WTC11 (cell line): Measurements from ENCODE around the gene FST. TPM values are rescaled to one million over a fixed set of nuclear protein-coding genes. Genes with fewer than 3 reads are reported as not detected.

Experiments
- ATAC-seq: fragments of 200-7000 bp; cut with Tn5 transposase; 2 replicates; pipeline ENCODE4 v1.10.0; 2021; ENCODE audit warnings: mild to moderate bottlenecking, moderate library complexity
- CTCF ChIA-PET: fragments of 300-600 bp; sonication (Branson Sonifier 250); formaldehyde crosslinking; loops from one replicate; lab custom pipeline; 2021; ENCODE audit warnings: antibody characterized with exemption; lab: Charles Lee
- POLR2A ChIA-PET: fragments of 350-600 bp; sonication (Branson Sonifier 250); formaldehyde crosslinking; loops from one replicate; lab custom pipeline; 2021; ENCODE audit warnings: antibody characterized with exemption; lab: Charles Lee
- DNase-seq: peaks from one replicate; pipeline ENCODE4 v3.0.0; 2021; ENCODE audit warnings: low spot score
- H3K27ac Mint-ChIP-seq: 2 replicates; pipeline ENCODE4 v1.8.0; 2021; ENCODE audit warnings: mixed read lengths
- H3K27me3 Mint-ChIP-seq: 2 replicates; pipeline ENCODE4 v1.8.0; 2021; ENCODE audit warnings: low read depth, mild to moderate bottlenecking, moderate library complexity, mixed read lengths
- H3K36me3 Mint-ChIP-seq: 2 replicates; pipeline ENCODE4 v1.8.0; 2021; ENCODE audit warnings: mixed read lengths
- H3K4me1 Mint-ChIP-seq: 2 replicates; pipeline ENCODE4 v1.8.0; 2022; ENCODE audit warnings: mixed read lengths
- H3K4me3 Mint-ChIP-seq: 2 replicates; pipeline ENCODE4 v1.8.0; 2021; ENCODE audit warnings: mild to moderate bottlenecking, moderate library complexity, mixed read lengths
- H3K9me3 Mint-ChIP-seq: 2 replicates; pipeline ENCODE4 v1.8.0; 2021; ENCODE audit warnings: mixed read lengths
- ARID4B ChIP-seq: sonication (generic); formaldehyde crosslinking; IDR thresholded peaks from 2 replicates; pipeline ENCODE4 v1.8.0; 2023; ENCODE audit warnings: missing genetic modification reagents, mild to moderate bottlenecking, borderline replicate concordance
- CREB1 ChIP-seq: sonication (generic); formaldehyde crosslinking; IDR thresholded peaks from 2 replicates; pipeline ENCODE4 v1.8.0; 2023; ENCODE audit warnings: mild to moderate bottlenecking, missing genetic modification reagents
- CTCF ChIP-seq: fragments of 200-600 bp; IDR thresholded peaks from 2 replicates; pipeline ENCODE4 v1.8.0; 2022; ENCODE audit warnings: antibody characterized with exemption
- EMX1 ChIP-seq: fragments of 250-450 bp; sonication (Bioruptor Pico); IDR thresholded peaks from 2 replicates; pipeline ENCODE4 v1.8.0; 2021; ENCODE audit warnings: mild to moderate bottlenecking
- GTF2I ChIP-seq: fragments of 250-450 bp; sonication (Bioruptor Pico); conservative IDR thresholded peaks from 2 replicates; pipeline ENCODE4 v1.4.0; 2021; ENCODE audit warnings: mild to moderate bottlenecking
- NFYB ChIP-seq: sonication (generic); formaldehyde crosslinking; conservative IDR thresholded peaks from 2 replicates; pipeline ENCODE4 v1.8.0; 2022; ENCODE audit warnings: low read depth, missing genetic modification reagents
- NR3C1 ChIP-seq: sonication (generic); formaldehyde crosslinking; conservative IDR thresholded peaks from 2 replicates; pipeline ENCODE4 v1.8.1; 2023; ENCODE audit warnings: low read depth, mild to moderate bottlenecking, missing genetic modification reagents
- OVOL2 ChIP-seq: fragments of 250-450 bp; sonication (Bioruptor Pico); IDR thresholded peaks from 2 replicates; pipeline ENCODE4 v1.9.0; 2021; ENCODE audit warnings: mild to moderate bottlenecking, borderline replicate concordance
- PREB ChIP-seq: sonication (generic); formaldehyde crosslinking; IDR thresholded peaks from 2 replicates; pipeline ENCODE4 v1.8.1; 2022; ENCODE audit warnings: mild to moderate bottlenecking, missing genetic modification reagents, moderate library complexity, borderline replicate concordance
- SP1 ChIP-seq: sonication (generic); formaldehyde crosslinking; conservative IDR thresholded peaks from 2 replicates; pipeline ENCODE4 v1.8.1; 2022; ENCODE audit warnings: missing genetic modification reagents
- ZBTB43 ChIP-seq: sonication (generic); formaldehyde crosslinking; IDR thresholded peaks from 2 replicates; pipeline ENCODE4 v1.8.1; 2023; ENCODE audit warnings: mild to moderate bottlenecking, missing genetic modification reagents
- ZMAT4 ChIP-seq: fragments of 250-450 bp; sonication (Bioruptor Pico); IDR thresholded peaks from 2 replicates; pipeline ENCODE4 v1.9.0; 2021; ENCODE audit warnings: mild to moderate bottlenecking
- ZNF281 ChIP-seq: sonication (generic); formaldehyde crosslinking; IDR thresholded peaks from 2 replicates; pipeline ENCODE4 v1.8.0; 2023; ENCODE audit warnings: mild to moderate bottlenecking, missing genetic modification reagents
- ZNF396 ChIP-seq: fragments of 250-450 bp; sonication (Bioruptor Pico); IDR thresholded peaks from 2 replicates; pipeline ENCODE4 v1.8.0; 2021; ENCODE audit warnings: mild to moderate bottlenecking, moderate library complexity, borderline replicate concordance
- ZNF416 ChIP-seq: fragments of 250-450 bp; sonication (Bioruptor Pico); IDR thresholded peaks from 2 replicates; pipeline ENCODE4 v1.9.0; 2021; ENCODE audit warnings: mild to moderate bottlenecking, inconsistent platforms
- ZNF423 ChIP-seq: fragments of 250-450 bp; sonication (Bioruptor Pico); IDR thresholded peaks from 2 replicates; pipeline ENCODE4 v2.1.2; 2022; ENCODE audit warnings: mild to moderate bottlenecking, moderate library complexity
- ZNF425 ChIP-seq: fragments of 250-450 bp; sonication (Bioruptor Pico); conservative IDR thresholded peaks from 2 replicates; pipeline ENCODE4 v1.9.0; 2021; ENCODE audit warnings: mild to moderate bottlenecking
- ZNF671 ChIP-seq: fragments of 250-450 bp; sonication (Bioruptor Pico); IDR thresholded peaks from 2 replicates; pipeline ENCODE4 v1.8.0; 2021; ENCODE audit warnings: mild to moderate bottlenecking
- total RNA-seq: library from RNA; stranded (reverse); gene quantifications from 3 replicates; pipeline ENCODE4 v1.2.3, GENCODE V29; 2021

The FST gene
- total RNA-seq, 1 experiment from 2014 or later, result 11.8 TPM

- TF ChIP-seq ARID4B (CRISPR knock-in tag) (no peak), NR3C1 (0 out of 2 replicates have a peak, but pooled peaks have one; percentile 62)
Measured at GRCh38 chr5:53482717-53483638, 2.5 kb downstream of the FST start (continued).

GRCh38 chr5:53487436-53487835, 7.0 kb downstream of the FST start:
- no peak overlapping the region for H3K4me3 Mint-ChIP-seq
- H3K27ac Mint-ChIP-seq, result no peak overlapping the region
- no peaks in the 10 kb centered on the region for H3K27me3 Mint-ChIP-seq
- no peak for TF ChIP-seq GTF2I
- TF ChIP-seq SP1 (CRISPR knock-in tag), result no peak
- no peak for TF ChIP-seq EMX1 (CRISPR knock-in tag)
- no peak for TF ChIP-seq ZNF671 (CRISPR knock-in tag)
- TF ChIP-seq CREB1 (CRISPR knock-in tag), result no peak
- no peak for TF ChIP-seq ZBTB43 (CRISPR knock-in tag)
- TF ChIP-seq ZNF281 (CRISPR knock-in tag), result no peak
- no peak for TF ChIP-seq ZNF396 (CRISPR knock-in tag)
- no peak for TF ChIP-seq ZMAT4 (CRISPR knock-in tag)
- TF ChIP-seq ZNF416 (CRISPR knock-in tag), result no peak
- TF ChIP-seq CTCF, result no peak
- TF ChIP-seq OVOL2, result no peak
- no peak for TF ChIP-seq ZNF425 (CRISPR knock-in tag)
- no peak for TF ChIP-seq ZNF423
- no peak for TF ChIP-seq NFYB (CRISPR knock-in tag)
- TF ChIP-seq PREB (CRISPR knock-in tag), result no peak
- TF ChIP-seq, all 79 proteins: peak for 0
- ChIA-PET POLR2A (no interaction called here), CTCF (no interaction called here)
- DNase-seq, result no peak
- H3K9me3 Mint-ChIP-seq, result peaks cover 12% of the 10 kb centered on the region
- peaks cover 12% of the 10 kb centered on the region for H3K4me1 Mint-ChIP-seq
- H3K36me3 Mint-ChIP-seq, result peaks cover 29% of the 10 kb centered on the region
- ATAC-seq, result no peak
